Lower leg skin (tissue), 4 donors: ENCODE measurements around the gene POLA1. TPM values are rescaled to one million over a fixed set of nuclear protein-coding genes. Genes with fewer than 3 reads are reported as not detected.

Experiments used
- DNase-seq, 2 donors: peaks; one replicate each; pipeline ENCODE4 v3.0.0-alpha.2; 2019; ENCODE audit warnings: low spot score in 2 of 2
- H3K4me3 ChIP-seq: fragments of 200-600 bp; sonication (generic); 2 replicates; pipeline ENCODE4 v1.5.1; 2017; ENCODE audit warnings: mild to moderate bottlenecking, low read depth; ENCODE audit not compliant: poor library complexity, severe bottlenecking
- POLR2A ChIP-seq, 2 donors: fragments of 450-650 bp; IDR thresholded peaks; one replicate each; pipeline ENCODE4 v1.6.1; 2016 to 2017; ENCODE audit warnings: antibody characterized with exemption in 2 of 2, mild to moderate bottlenecking in 1 of 2, moderate library complexity in 1 of 2
- WGBS, 2 donors: methylation state at CpG; one replicate each; pipeline ENCODE4 v1.1.5; 2018; 5-methylcytosine and 5-hydroxymethylcytosine counted together
- intact Hi-C: fragments of 100-400 bp; cut with DNase I; formaldehyde crosslinking; loops from one replicate; pipeline ENCODE4 v1.15.0; 2023; ENCODE audit warnings: low total_unique reads
- total RNA-seq, 4 donors: library from RNA; depleted of rRNA; stranded (reverse); fragments of >200 nt; gene quantifications; one replicate each; pipeline ENCODE4 v1.1.0, GENCODE V29; 2016
- TF ChIP-seq, protein P1 (sequence below), 3 donors: fragments of 450-650 bp; IDR thresholded peaks; one replicate each; pipeline ENCODE4 v1.5.1; 2016; ENCODE audit warnings: antibody characterized with exemption in 3 of 3, mild to moderate bottlenecking in 3 of 3, moderate library complexity in 2 of 3

POLA1 gene
- total RNA-seq, 4 donors from 2014 or later, result 7.1 to 12.5 (median 8.1) TPM

DNA sequence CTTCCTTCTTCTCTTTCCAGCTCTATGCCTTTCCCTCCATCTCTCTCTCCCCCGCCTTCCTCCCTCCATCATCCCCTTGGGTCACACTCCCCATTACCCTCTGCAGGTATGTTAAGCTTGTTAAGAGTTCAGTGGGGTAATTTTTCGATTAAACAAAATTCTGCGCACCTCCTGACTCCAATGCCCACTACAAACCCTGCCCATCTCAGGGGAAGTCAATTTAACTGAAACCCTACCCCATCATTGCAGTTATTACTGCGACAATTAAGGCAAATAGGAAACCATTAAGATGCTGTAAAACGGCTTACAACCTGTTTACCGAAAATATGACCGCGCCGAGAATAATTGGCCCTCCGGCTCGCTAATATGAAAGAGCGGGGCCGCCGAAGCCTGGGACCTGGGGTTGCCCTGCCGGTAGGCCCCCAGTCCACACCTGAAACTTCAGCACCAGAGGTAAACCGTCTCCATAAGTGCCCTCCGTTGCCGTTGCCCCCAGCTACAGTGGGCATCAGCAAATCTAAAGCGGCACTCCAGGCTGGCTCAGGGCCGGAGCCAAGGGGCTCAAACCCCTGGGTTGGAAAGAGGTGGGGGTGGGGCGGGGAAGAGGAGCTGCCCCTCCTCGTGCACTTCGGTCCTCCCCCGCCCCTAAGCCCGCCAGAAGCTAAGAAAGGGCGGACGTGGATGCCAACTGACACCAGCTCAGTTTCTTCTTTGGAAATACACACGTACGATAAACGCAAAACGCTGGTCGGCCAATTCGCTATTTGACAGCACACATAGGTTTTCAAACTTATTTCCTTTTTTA lies 317.3 kb downstream of the POLA1 start:
- no peak for DNase-seq
- TF ChIP-seq, protein P1, sequence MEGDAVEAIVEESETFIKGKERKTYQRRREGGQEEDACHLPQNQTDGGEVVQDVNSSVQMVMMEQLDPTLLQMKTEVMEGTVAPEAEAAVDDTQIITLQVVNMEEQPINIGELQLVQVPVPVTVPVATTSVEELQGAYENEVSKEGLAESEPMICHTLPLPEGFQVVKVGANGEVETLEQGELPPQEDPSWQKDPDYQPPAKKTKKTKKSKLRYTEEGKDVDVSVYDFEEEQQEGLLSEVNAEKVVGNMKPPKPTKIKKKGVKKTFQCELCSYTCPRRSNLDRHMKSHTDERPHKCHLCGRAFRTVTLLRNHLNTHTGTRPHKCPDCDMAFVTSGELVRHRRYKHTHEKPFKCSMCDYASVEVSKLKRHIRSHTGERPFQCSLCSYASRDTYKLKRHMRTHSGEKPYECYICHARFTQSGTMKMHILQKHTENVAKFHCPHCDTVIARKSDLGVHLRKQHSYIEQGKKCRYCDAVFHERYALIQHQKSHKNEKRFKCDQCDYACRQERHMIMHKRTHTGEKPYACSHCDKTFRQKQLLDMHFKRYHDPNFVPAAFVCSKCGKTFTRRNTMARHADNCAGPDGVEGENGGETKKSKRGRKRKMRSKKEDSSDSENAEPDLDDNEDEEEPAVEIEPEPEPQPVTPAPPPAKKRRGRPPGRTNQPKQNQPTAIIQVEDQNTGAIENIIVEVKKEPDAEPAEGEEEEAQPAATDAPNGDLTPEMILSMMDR (IDR thresholded peaks at IDR 0.05), result no peak
- no peak for TF ChIP-seq POLR2A (IDR thresholded peaks at IDR 0.05)
- no peak overlapping the region for H3K4me3 ChIP-seq
- intact Hi-C loops, result no loop called here
- 18 to 30% methylated on average over 27 to 31 of the region's 33 CpGs for WGBS, 2 donors

DNA sequence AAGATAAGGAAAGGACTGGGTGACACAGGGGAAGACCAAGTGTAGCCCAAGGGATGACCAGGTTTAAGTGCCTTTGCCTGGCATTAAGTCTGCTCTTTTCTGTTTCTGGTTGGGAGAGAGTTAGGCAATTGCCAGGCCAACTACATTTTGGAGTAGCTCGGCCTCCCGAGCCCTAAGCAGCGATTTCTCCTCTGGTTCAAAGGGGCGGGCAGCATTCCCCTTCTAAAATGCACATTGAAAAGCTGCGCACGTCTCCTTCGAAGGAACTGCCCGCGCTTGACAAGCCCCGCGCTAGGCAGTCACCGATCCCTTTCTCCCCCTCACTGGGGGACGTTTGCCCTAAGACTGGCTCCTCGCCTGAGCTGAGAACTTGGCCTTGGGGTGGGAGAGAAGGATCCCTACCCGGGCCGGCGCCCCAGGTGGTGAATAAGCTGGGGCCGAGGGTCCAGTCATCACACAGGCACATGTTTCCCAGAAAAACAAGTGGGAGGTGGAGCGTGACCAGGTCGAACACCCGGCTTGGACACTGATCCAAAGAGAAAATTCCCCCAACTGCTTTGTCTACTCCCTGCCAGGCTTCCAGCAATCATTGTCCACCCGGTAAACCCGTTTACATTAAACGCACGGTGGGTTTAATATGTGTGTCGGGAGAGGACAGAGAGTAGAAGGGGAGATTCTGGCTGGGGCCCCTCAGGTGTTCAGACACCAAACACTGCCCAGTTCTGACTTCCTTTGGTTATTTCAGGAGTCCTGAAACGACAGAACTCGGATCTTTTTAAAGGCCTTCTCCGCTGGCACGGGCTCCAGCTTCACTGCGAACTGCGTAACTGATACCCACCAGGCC lies 318.1 kb downstream of the POLA1 start:
- intact Hi-C loops, result no loop called here
- no peak for TF ChIP-seq POLR2A (IDR thresholded peaks at IDR 0.05)
- TF ChIP-seq, protein P1 (IDR thresholded peaks at IDR 0.05), result no peak
- no peak overlapping the region for H3K4me3 ChIP-seq
- no peak for DNase-seq
- 7 to 31% methylated on average over 15 to 32 of the region's 32 CpGs for WGBS, 2 donors

DNA sequence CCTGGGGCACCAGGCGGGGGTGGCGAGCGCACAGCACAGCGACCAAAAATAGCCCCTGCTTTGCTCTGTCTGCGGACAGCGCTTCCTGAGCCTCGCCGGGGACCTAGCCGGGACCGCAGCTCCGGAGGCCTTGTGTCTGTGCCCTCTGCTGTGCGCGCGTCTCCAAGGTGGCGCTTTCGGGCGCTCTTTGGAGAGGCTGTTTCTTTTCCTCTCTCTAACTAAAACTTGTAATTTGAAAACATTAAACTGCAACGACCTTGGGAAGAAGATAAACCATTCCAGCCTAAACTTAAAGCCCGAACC lies 318.7 kb downstream of the POLA1 start:
- no peak overlapping the region for H3K4me3 ChIP-seq
- WGBS, 2 donors, result 23 to 26% methylated on average over 6 to 19 of the region's 19 CpGs
- TF ChIP-seq, protein P1 (IDR thresholded peaks at IDR 0.05), result no peak
- TF ChIP-seq POLR2A (IDR thresholded peaks at IDR 0.05), result no peak
- intact Hi-C loops, result no loop called here
- no peak for DNase-seq

DNA sequence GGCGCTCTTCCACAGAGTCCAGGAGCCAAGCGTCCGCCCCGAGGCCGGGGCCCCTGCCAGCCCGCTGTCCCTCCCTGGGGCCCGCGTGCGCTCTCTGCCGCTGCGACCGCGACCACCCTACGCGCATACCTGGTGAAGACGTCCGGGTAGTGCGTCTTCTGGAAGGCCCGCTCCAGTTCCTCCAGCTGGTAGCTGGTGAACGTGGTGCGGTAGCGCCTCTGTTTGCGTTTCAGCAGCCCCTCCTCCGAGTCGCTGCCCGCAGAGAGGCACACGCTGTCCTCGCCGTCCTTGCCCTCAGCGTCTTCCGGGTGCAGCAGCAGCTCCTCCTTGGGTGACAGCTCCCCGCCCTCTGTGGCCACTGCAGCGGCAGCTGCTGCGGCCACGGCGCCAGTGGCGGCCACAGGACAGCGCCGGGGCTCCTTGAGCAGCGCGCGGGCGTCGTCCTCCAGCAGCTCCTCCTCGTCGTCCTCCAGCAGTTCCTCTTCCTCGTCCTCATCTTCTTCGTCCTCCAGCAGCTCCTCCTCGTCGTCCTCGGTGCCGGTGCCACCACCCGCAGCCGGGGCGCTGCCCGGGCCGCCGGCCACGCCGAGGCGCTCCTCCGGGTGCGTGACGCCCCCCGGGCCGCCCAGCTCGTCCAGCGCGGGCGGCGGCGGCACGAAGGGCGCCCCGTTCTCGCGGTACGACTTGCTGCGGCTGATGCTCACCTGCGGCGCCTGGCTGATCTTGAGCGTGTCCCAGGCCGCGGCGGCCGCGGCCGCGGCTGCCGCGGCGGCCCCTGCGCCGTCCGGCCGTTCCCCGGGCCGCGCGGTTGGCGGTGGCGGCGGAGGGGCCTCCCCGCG lies 319.3 kb downstream of the POLA1 start:
- H3K4me3 ChIP-seq, result no peak overlapping the region
- no peak for DNase-seq
- TF ChIP-seq POLR2A (IDR thresholded peaks at IDR 0.05), result no peak
- TF ChIP-seq, protein P1 (IDR thresholded peaks at IDR 0.05), result no peak
- 6 to 40% methylated on average over 9 to 55 of the region's 105 CpGs for WGBS, 2 donors
- intact Hi-C loops, result no loop called here

DNA sequence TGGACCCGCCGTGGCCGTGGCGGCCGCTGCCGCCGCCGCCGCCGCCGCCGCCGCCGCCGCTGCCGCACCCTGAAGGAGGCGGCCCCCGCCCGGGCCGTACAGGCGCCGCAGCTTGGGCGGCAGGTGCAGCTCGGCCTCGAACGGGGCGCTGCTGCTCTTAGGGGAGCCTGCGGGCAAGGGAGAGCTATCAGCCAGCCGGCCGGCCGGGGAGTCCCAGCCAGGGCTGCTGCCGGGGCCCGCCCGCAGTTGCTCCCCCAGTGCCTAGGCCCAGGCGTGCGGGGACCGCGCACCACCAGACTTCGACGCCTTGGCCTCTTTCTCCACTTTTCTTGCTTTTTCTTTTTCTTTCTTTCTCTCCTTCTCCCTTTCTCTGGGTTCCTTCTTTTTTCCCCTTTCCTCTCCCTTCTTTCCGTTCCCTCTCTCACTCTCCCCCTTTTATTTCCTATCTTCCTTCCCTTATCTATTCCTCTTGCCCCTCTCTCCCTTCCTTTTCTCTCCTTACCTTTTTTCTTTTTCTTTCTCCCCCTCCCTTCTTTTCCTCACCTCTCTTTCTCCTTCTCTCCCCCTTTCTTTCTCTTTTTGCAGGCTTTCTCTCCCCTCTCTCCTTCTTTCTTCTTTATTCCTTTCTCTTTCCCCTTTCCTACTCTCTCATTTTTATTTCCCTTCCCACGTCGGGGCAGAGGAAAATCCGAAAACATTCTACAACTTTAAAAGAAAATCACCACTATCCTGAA lies 320.1 kb downstream of the POLA1 start:
- 24 to 29% methylated on average over 5 to 31 of the region's 44 CpGs for WGBS, 2 donors
- DNase-seq, result no peak
- TF ChIP-seq, protein P1 (IDR thresholded peaks at IDR 0.05), result no peak
- TF ChIP-seq POLR2A (IDR thresholded peaks at IDR 0.05), result no peak
- no peak overlapping the region for H3K4me3 ChIP-seq
- intact Hi-C loops, result no loop called here
